A549 treated with RU486 at 1 μM for 4 hours (cell line): ENCODE measurements around the gene USP22. TPM values are rescaled to one million over a fixed set of nuclear protein-coding genes. Genes with fewer than 3 reads are reported as not detected.

Experiments
- total RNA-seq: library from RNA; stranded (reverse); fragments of 200-300 nt; extraction: Qiagen RNA extraction; gene quantifications from 5 replicates; pipeline ENCODE4 v1.2.3, GENCODE V29; 2022; ENCODE audit warnings: low read depth

Gene USP22
- 116 to 131 TPM (median 122 TPM) in 5 replicates for total RNA-seq

GRCh38 chr17:21042458-21043295 is at the start of gene USP22:
USP22 (minus strand) TSS chr17:21043011; CDS start chr17:21042835, 176 bp downstream.

Other genes with a start within 250 kb of the USP22 start
- 15.3 to 24.8 TPM (median 19.8 TPM) in 5 replicates for gene DHRS7B, start 84.0 kb upstream of the USP22 start, total RNA-seq
- 54.5 to 78.8 TPM (median 71.0 TPM) in 5 replicates for gene TMEM11, start 171.2 kb upstream of the USP22 start, total RNA-seq
- gene NATD1, start 210.4 kb upstream of the USP22 start, total RNA-seq = 2.4 to 3.8 TPM (median 3.1 TPM) in 5 replicates
- 125 to 194 TPM (median 150 TPM) in 5 replicates for gene MAP2K3, start 241.7 kb upstream of the USP22 start, total RNA-seq